Measurements from ENCODE around the gene ZNF746.
"Not testable (repeated sequence)": the region's sequence is repeated elsewhere in the genome, so short reads cannot be mapped to it uniquely, and the experiment has no call there.

The ZNF746 gene

GRCh38 chr7:149493975-149494374 is 3.6 kb downstream of the ZNF746 start:
- in situ Hi-C loops (cut with MboI; ENCODE audit: low pct_unique_long_range_greater_than_20kb, low sequenced_read_pairs); DNase-seq: not testable (repeated sequence)

GRCh38 chr7:149493366-149493765 is 4.2 kb downstream of the ZNF746 start:
- no peak for DNase-seq
- in situ Hi-C loops (cut with MboI; ENCODE audit: low pct_unique_long_range_greater_than_20kb, low sequenced_read_pairs): no loop called here

- DNase-seq: no peak
- in situ Hi-C loops (cut with MboI; ENCODE audit: low pct_unique_long_range_greater_than_20kb, low sequenced_read_pairs): no loop called here
These were observed 7.4 kb downstream of the ZNF746 start for GRCh38 chr7:149490083-149490760.

GRCh38 chr7:149489391-149490024 is 8.1 kb downstream of the ZNF746 start:
- no peak for DNase-seq
- in situ Hi-C loops (cut with MboI; ENCODE audit: low pct_unique_long_range_greater_than_20kb, low sequenced_read_pairs): no loop called here

GRCh38 chr7:149479568-149479967 is 18.0 kb downstream of the ZNF746 start:
- in situ Hi-C loops (cut with MboI; ENCODE audit: low pct_unique_long_range_greater_than_20kb, low sequenced_read_pairs): no loop called here
- no peak for DNase-seq

- in situ Hi-C loops (cut with MboI; ENCODE audit: low pct_unique_long_range_greater_than_20kb, low sequenced_read_pairs): no loop called here
- no peak for DNase-seq
These were observed 18.9 kb downstream of the ZNF746 start for GRCh38 chr7:149478754-149479153.

GRCh38 chr7:149477494-149478443 is 19.8 kb downstream of the ZNF746 start:
- no peak for DNase-seq
- in situ Hi-C loops (cut with MboI; ENCODE audit: low pct_unique_long_range_greater_than_20kb, low sequenced_read_pairs): no loop called here

- in situ Hi-C loops (cut with MboI; ENCODE audit: low pct_unique_long_range_greater_than_20kb, low sequenced_read_pairs): no loop called here
- DNase-seq: no peak
These were observed 20.8 kb downstream of the ZNF746 start for GRCh38 chr7:149476791-149477190.

- no peak for DNase-seq
These were observed 22.2 kb downstream of the ZNF746 start for GRCh38 chr7:149475121-149476045.

GRCh38 chr7:149474309-149475120 is 23.1 kb downstream of the ZNF746 start:
- in situ Hi-C loops (cut with MboI; ENCODE audit: low pct_unique_long_range_greater_than_20kb, low sequenced_read_pairs): no loop called here
- DNase-seq: no peak

More at GRCh38 chr7:149475121-149476045, 22.2 kb downstream of the ZNF746 start:
- in situ Hi-C loops (cut with MboI; ENCODE audit: low pct_unique_long_range_greater_than_20kb, low sequenced_read_pairs): no loop called here

- DNase-seq: no peak
- in situ Hi-C loops (cut with MboI; ENCODE audit: low pct_unique_long_range_greater_than_20kb, low sequenced_read_pairs): no loop called here
These were observed 24.4 kb downstream of the ZNF746 start for GRCh38 chr7:149473251-149473650.

GRCh38 chr7:149471289-149471953 is 26.2 kb downstream of the ZNF746 start:
- no peak for DNase-seq
- in situ Hi-C loops (cut with MboI; ENCODE audit: low pct_unique_long_range_greater_than_20kb, low sequenced_read_pairs): no loop called here

GRCh38 chr7:149469806-149470205 is 27.8 kb downstream of the ZNF746 start:
- no peak for DNase-seq
- in situ Hi-C loops (cut with MboI; ENCODE audit: low pct_unique_long_range_greater_than_20kb, low sequenced_read_pairs): no loop called here

- in situ Hi-C loops (cut with MboI; ENCODE audit: low pct_unique_long_range_greater_than_20kb, low sequenced_read_pairs): no loop called here
- DNase-seq: peak; percentile 44
These were observed 29.4 kb downstream of the ZNF746 start for GRCh38 chr7:149468208-149468607.

- DNase-seq: no peak
- in situ Hi-C loops (cut with MboI; ENCODE audit: low pct_unique_long_range_greater_than_20kb, low sequenced_read_pairs): no loop called here
These were observed 30.2 kb downstream of the ZNF746 start for GRCh38 chr7:149467321-149467859.

GRCh38 chr7:149466364-149466763 is 31.2 kb downstream of the ZNF746 start:
- DNase-seq: no peak
- in situ Hi-C loops (cut with MboI; ENCODE audit: low pct_unique_long_range_greater_than_20kb, low sequenced_read_pairs): no loop called here

- in situ Hi-C loops (cut with MboI; ENCODE audit: low pct_unique_long_range_greater_than_20kb, low sequenced_read_pairs): no loop called here
- DNase-seq: no peak
These were observed 34.0 kb downstream of the ZNF746 start for GRCh38 chr7:149463500-149464161.
